ENCODE results near the gene NAT16. TPM values are rescaled to one million over a fixed set of nuclear protein-coding genes. Genes with fewer than 3 reads are reported as not detected.

Gene NAT16
- total and polyA plus RNA-seq, 10 of the 15 experiments (the other 5 are each of a cell fraction or from before 2014, with no cell fraction given): not detected

GRCh38 chr7:101179117-101179516 is 976 bp downstream of the NAT16 start:
- WGBS (ENCODE audit: insufficient coverage, insufficient replicate concordance, low lambda C conversion rate, missing lambda C conversion rate): 3% methylated on average over 15 of the region's 20 CpGs
- no peak overlapping the region for H3K4me3 ChIP-seq
- POLR2A ChIA-PET: interaction anchor here (0.6 kb wide), 1 partner anchor 99 kb away, joined by 7 read pairs; no protein-coding TSS in a partner anchor
- H3K27ac ChIP-seq (ENCODE audit: control insufficient read depth, insufficient read depth): no peak overlapping the region
- SMC1A ChIA-PET (ENCODE audit: uncharacterized antibody, unreplicated experiment): no interaction called here
- no peak for FAIRE-seq
- RAD21 ChIA-PET (ENCODE audit: unreplicated experiment): no interaction called here
- no peaks in the 10 kb centered on the region for H4K20me1 ChIP-seq (ENCODE audit: control insufficient read depth, insufficient read depth)
- in situ Hi-C loops (cut with MboI) (no loop called here), intact Hi-C loops (cut with micrococcal nuclease; ENCODE audit: unreplicated experiment) (no loop called here)
- no peak for DNase-seq (ENCODE audit: low read depth, low spot score)
- no peak overlapping the region for H3K9ac ChIP-seq (ENCODE audit: control insufficient read depth, insufficient read depth, low read length)
- H3K36me3 ChIP-seq (ENCODE audit: control insufficient read depth in 2 of 2, insufficient read depth in 2 of 2, low read length in 1 of 2): no peaks in the 10 kb centered on the region
- no peaks in the 10 kb centered on the region for H3K4me1 ChIP-seq (ENCODE audit: control insufficient read depth, insufficient read depth, low read length)
- H3K9me3 ChIP-seq (replicated peaks; ENCODE audit: control insufficient read depth, insufficient read depth, low read length): no peaks in the 10 kb centered on the region
- CTCF ChIA-PET: interaction anchor here (0.8 to 1.9 kb wide), 2 partner anchors 14 to 35 kb away, joined by 3 to 6 read pairs; no protein-coding TSS in a partner anchor
- no peak for ATAC-seq
- H3K27me3 ChIP-seq (replicated peaks in 1 of 2; ENCODE audit: control insufficient read depth in 2 of 2, insufficient read depth in 2 of 2, low read length in 1 of 2): peaks cover 8 to 14% of the 10 kb centered on the region in 2 experiments
- no peak overlapping the region for H3K4me2 ChIP-seq (ENCODE audit: control insufficient read depth, insufficient read depth)
- H3K79me2 ChIP-seq (ENCODE audit: control insufficient read depth, insufficient read depth, low read length): no peaks in the 10 kb centered on the region
- BruUV-seq (replicated peaks): no TSS peak
- TF ChIP-seq ZNF384 (IDR thresholded peaks at IDR 0.05; ENCODE audit: borderline replicate concordance, low read depth, low read length) (peak; percentile 56; the same call in 1 of the 2 replicates), YY1 (IDR thresholded peaks at IDR 0.05; ENCODE audit: low read depth, low read length) (no peak), RCOR1 (conservative IDR thresholded peaks at IDR 0.05; ENCODE audit: low read depth, low read length) (no peak)
- no peak overlapping the region for H2AFZ ChIP-seq (ENCODE audit: control insufficient read depth, low read depth, low read length)

- Histone ChIP-seq H3K9me3 (replicated peaks; ENCODE audit: control insufficient read depth, insufficient read depth, low read length) (no peaks in the 10 kb centered on the region; the same call in 2 of the 3 replicates), H4K20me1 (ENCODE audit: control insufficient read depth, insufficient read depth) (no peaks in the 10 kb centered on the region), H3K4me2 (ENCODE audit: control insufficient read depth, insufficient read depth) (no peak overlapping the region), H3K9ac (ENCODE audit: control insufficient read depth, insufficient read depth, low read length) (no peak overlapping the region), H3K4me3 (no peak overlapping the region), H3K79me2 (ENCODE audit: control insufficient read depth, insufficient read depth, low read length) (no peaks in the 10 kb centered on the region), H3K36me3 (ENCODE audit: control insufficient read depth in 2 of 2, insufficient read depth in 2 of 2, low read length in 1 of 2) (no peaks in the 10 kb centered on the region), H3K27ac (ENCODE audit: control insufficient read depth, insufficient read depth) (no peak overlapping the region), H3K4me1 (ENCODE audit: control insufficient read depth, insufficient read depth, low read length) (no peaks in the 10 kb centered on the region), H2AFZ (ENCODE audit: control insufficient read depth, low read depth, low read length) (no peak overlapping the region), H3K27me3 (replicated peaks in 1 of 2; ENCODE audit: control insufficient read depth in 2 of 2, insufficient read depth in 2 of 2, low read length in 1 of 2) (peaks cover 13 to 17% of the 10 kb centered on the region in 2 experiments)
- ChIA-PET POLR2A (interaction anchor here (0.6 kb wide), 1 partner anchor 9 kb away, joined by 3 read pairs; no protein-coding TSS in a partner anchor), CTCF (interaction anchor here (2.5 kb wide), 1 partner anchor 33 kb away, joined by 10 read pairs; no protein-coding TSS in a partner anchor), RAD21 (ENCODE audit: unreplicated experiment) (no interaction called here), SMC1A (ENCODE audit: uncharacterized antibody, unreplicated experiment) (no interaction called here)
- in situ Hi-C loops (cut with MboI) (no loop called here), intact Hi-C loops (cut with micrococcal nuclease; ENCODE audit: unreplicated experiment) (no loop called here)
- no peak for FAIRE-seq
- no peak for DNase-seq (ENCODE audit: low read depth, low spot score)
- 44% methylated on average over 2 of the region's 2 CpGs for WGBS (ENCODE audit: insufficient coverage, insufficient replicate concordance, low lambda C conversion rate, missing lambda C conversion rate)
- BruUV-seq (replicated peaks): no TSS peak
- TF ChIP-seq NFYA (IDR thresholded peaks at IDR 0.05; ENCODE audit: borderline replicate concordance, low read depth, low read length): no peak
- TF ChIP-seq, protein P1, sequence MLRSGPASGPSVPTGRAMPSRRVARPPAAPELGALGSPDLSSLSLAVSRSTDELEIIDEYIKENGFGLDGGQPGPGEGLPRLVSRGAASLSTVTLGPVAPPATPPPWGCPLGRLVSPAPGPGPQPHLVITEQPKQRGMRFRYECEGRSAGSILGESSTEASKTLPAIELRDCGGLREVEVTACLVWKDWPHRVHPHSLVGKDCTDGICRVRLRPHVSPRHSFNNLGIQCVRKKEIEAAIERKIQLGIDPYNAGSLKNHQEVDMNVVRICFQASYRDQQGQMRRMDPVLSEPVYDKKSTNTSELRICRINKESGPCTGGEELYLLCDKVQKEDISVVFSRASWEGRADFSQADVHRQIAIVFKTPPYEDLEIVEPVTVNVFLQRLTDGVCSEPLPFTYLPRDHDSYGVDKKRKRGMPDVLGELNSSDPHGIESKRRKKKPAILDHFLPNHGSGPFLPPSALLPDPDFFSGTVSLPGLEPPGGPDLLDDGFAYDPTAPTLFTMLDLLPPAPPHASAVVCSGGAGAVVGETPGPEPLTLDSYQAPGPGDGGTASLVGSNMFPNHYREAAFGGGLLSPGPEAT (IDR thresholded peaks at IDR 0.05; ENCODE audit: low read depth): no peak
- TF ChIP-seq IRF3 (IDR thresholded peaks at IDR 0.05): no peak
- no peak for TF ChIP-seq IRF4 (IDR thresholded peaks at IDR 0.05; ENCODE audit: low read depth, low read length)
- TF ChIP-seq, protein P2, sequence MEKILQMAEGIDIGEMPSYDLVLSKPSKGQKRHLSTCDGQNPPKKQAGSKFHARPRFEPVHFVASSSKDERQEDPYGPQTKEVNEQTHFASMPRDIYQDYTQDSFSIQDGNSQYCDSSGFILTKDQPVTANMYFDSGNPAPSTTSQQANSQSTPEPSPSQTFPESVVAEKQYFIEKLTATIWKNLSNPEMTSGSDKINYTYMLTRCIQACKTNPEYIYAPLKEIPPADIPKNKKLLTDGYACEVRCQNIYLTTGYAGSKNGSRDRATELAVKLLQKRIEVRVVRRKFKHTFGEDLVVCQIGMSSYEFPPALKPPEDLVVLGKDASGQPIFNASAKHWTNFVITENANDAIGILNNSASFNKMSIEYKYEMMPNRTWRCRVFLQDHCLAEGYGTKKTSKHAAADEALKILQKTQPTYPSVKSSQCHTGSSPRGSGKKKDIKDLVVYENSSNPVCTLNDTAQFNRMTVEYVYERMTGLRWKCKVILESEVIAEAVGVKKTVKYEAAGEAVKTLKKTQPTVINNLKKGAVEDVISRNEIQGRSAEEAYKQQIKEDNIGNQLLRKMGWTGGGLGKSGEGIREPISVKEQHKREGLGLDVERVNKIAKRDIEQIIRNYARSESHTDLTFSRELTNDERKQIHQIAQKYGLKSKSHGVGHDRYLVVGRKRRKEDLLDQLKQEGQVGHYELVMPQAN (conservative IDR thresholded peaks at IDR 0.05): no peak
- no peak for TF ChIP-seq RB1 (IDR thresholded peaks at IDR 0.05; ENCODE audit: borderline replicate concordance)
- TF ChIP-seq SREBF2 (IDR thresholded peaks at IDR 0.05; ENCODE audit: low read length): no peak
- TF ChIP-seq TARDBP (IDR thresholded peaks at IDR 0.05; ENCODE audit: borderline replicate concordance): no peak
- no peak for TF ChIP-seq SRF (IDR thresholded peaks at IDR 0.05; ENCODE audit: low read depth in 2 of 2, low read length in 2 of 2)
- no peak for TF ChIP-seq ZNF384 (IDR thresholded peaks at IDR 0.05; ENCODE audit: borderline replicate concordance, low read depth, low read length)
- no peak for TF ChIP-seq ZNF622 (IDR thresholded peaks at IDR 0.05)
- ATAC-seq: no peak
Observed at GRCh38 chr7:101177644-101178043, 2.4 kb downstream of the NAT16 start.

All from GM12878 (cell line).